ENCODE data around the gene DIAPH2. TPM values are rescaled to one million over a fixed set of nuclear protein-coding genes. Genes with fewer than 3 reads are reported as not detected.

The DIAPH2 gene
- total RNA-seq, 4 donors from 2014 or later = 39.5 to 61.0 (median 56.5) TPM

- in situ Hi-C loops (cut with MboI; ENCODE audit: low pct_ligation_motif_present in 1 of 4, low pct_unique_long_range_greater_than_20kb in 1 of 4, low sequenced_read_pairs in 3 of 4) = no loop called here
- TF ChIP-seq EP300 (IDR thresholded peaks at IDR 0.05; ENCODE audit: low read depth) (no peak), POLR2A (IDR thresholded peaks at IDR 0.05) (no peak), POLR2AphosphoS5 (IDR thresholded peaks at IDR 0.05) (no peak)
- TF ChIP-seq, protein P1, sequence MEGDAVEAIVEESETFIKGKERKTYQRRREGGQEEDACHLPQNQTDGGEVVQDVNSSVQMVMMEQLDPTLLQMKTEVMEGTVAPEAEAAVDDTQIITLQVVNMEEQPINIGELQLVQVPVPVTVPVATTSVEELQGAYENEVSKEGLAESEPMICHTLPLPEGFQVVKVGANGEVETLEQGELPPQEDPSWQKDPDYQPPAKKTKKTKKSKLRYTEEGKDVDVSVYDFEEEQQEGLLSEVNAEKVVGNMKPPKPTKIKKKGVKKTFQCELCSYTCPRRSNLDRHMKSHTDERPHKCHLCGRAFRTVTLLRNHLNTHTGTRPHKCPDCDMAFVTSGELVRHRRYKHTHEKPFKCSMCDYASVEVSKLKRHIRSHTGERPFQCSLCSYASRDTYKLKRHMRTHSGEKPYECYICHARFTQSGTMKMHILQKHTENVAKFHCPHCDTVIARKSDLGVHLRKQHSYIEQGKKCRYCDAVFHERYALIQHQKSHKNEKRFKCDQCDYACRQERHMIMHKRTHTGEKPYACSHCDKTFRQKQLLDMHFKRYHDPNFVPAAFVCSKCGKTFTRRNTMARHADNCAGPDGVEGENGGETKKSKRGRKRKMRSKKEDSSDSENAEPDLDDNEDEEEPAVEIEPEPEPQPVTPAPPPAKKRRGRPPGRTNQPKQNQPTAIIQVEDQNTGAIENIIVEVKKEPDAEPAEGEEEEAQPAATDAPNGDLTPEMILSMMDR (IDR thresholded peaks at IDR 0.05) = no peak
- no peak overlapping the region for H3K4me3 ChIP-seq
- DNase-seq = no peak
- H3K9me3 ChIP-seq = no peaks in the 10 kb centered on the region
- no peaks in the 10 kb centered on the region for H3K27me3 ChIP-seq
- intact Hi-C loops (cut with DNase I; ENCODE audit: low total_unique reads) = no loop called here
- 82% methylated on average over 5 of the region's 5 CpGs; no CpG with 5 or more reads in 1 of the 2 donors for WGBS, 2 donors (ENCODE audit: low coverage in 1 of 2)
- H3K27ac ChIP-seq = no peak overlapping the region
- H3K4me1 ChIP-seq = no peaks in the 10 kb centered on the region
- no peaks in the 10 kb centered on the region for H3K36me3 ChIP-seq
Observed at GRCh38 chrX:97238632-97239031, 554.0 kb downstream of the DIAPH2 start.

GRCh38 chrX:97252111-97252510, 567.5 kb downstream of the DIAPH2 start:
- no peak for DNase-seq
- Histone ChIP-seq H3K27ac (no peak overlapping the region), H3K4me3 (no peak overlapping the region), H3K27me3 (no peaks in the 10 kb centered on the region), H3K4me1 (no peaks in the 10 kb centered on the region), H3K36me3 (no peaks in the 10 kb centered on the region), H3K9me3 (no peaks in the 10 kb centered on the region)
- TF ChIP-seq, protein P1 (IDR thresholded peaks at IDR 0.05) = no peak
- TF ChIP-seq EP300 (IDR thresholded peaks at IDR 0.05; ENCODE audit: low read depth) (no peak), POLR2AphosphoS5 (IDR thresholded peaks at IDR 0.05) (no peak), POLR2A (IDR thresholded peaks at IDR 0.05) (no peak)
- 70 to 93% methylated on average over 2 to 3 of the region's 3 CpGs for WGBS, 2 donors (ENCODE audit: low coverage in 1 of 2)
- in situ Hi-C loops (cut with MboI; ENCODE audit: low pct_ligation_motif_present in 1 of 4, low pct_unique_long_range_greater_than_20kb in 1 of 4, low sequenced_read_pairs in 3 of 4) = no loop called here
- intact Hi-C loops (cut with DNase I; ENCODE audit: low total_unique reads) = no loop called here

DNA sequence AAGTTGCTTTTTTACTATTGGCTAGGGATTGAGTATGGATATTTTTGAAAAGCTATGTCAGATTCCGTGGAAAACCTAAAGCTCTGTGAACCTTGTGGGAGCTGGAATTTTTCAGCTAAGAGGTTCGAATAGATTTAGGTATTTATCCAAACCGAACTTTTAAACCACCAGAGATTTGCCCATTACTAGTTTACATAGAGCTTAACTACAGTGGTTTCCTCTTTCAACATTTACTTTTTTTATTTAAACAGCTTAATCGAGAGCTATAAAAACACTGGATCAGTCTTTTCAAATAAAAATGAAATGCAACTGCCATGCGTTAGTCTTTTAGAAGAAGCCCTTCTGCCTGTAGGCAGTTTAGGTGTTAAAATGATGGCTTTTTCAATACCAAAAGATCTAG, 576.0 kb downstream of the DIAPH2 start:
- TF ChIP-seq EP300 (IDR thresholded peaks at IDR 0.05; ENCODE audit: low read depth) = no peak
- TF ChIP-seq, protein P1 (IDR thresholded peaks at IDR 0.05) = no peak
- TF ChIP-seq POLR2AphosphoS5 (IDR thresholded peaks at IDR 0.05) = no peak
- TF ChIP-seq POLR2A (IDR thresholded peaks at IDR 0.05) = no peak
- no peak overlapping the region for H3K4me3 ChIP-seq
- H3K9me3 ChIP-seq = no peaks in the 10 kb centered on the region
- H3K27me3 ChIP-seq = no peaks in the 10 kb centered on the region
- DNase-seq = no peak
- intact Hi-C loops (cut with DNase I; ENCODE audit: low total_unique reads) (no loop called here), in situ Hi-C loops (cut with MboI; ENCODE audit: low pct_ligation_motif_present in 1 of 4, low pct_unique_long_range_greater_than_20kb in 1 of 4, low sequenced_read_pairs in 3 of 4) (no loop called here)
- no peaks in the 10 kb centered on the region for H3K4me1 ChIP-seq
- 42 to 51% methylated on average over 2 to 5 of the region's 5 CpGs for WGBS, 2 donors (ENCODE audit: low coverage in 1 of 2)
- no peaks in the 10 kb centered on the region for H3K36me3 ChIP-seq
- H3K27ac ChIP-seq = no peak overlapping the region

DNA sequence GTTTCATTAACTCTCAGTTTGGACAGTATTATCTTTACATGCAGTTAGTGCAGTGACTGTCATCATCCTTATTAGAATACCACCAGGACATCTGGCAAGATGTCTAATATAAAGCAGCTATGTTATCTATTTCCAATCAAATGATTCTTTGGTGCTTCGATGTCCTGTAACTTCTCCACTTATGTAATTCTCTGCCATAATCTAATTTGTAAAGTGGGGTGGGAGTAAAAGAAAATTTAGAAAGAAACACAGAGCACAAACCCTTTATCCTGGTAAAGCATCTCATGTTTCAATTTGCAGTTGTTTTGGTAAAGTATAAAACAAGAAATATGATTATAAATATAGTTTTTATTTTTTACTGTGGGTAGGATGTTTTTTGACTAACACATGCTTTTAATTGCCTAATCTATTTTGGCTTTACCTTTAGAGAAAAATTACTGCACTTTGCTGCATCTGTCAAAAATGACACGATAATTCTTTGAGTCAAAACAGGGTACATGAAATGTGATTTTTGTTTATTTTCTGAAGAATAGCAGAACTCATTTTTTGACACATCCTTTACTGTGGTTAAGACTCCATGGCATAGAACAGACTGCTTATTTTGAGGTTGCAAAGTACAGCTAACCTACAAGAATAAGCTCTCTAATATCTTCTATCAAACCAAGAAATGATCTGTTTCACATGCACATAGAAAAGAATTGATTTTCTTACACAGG, 581.9 kb downstream of the DIAPH2 start:
- Histone ChIP-seq H3K4me3 (no peak overlapping the region), H3K9me3 (no peaks in the 10 kb centered on the region), H3K36me3 (no peaks in the 10 kb centered on the region), H3K27ac (no peak overlapping the region), H3K4me1 (no peaks in the 10 kb centered on the region), H3K27me3 (no peaks in the 10 kb centered on the region)
- no peak for TF ChIP-seq POLR2A (IDR thresholded peaks at IDR 0.05)
- TF ChIP-seq POLR2AphosphoS5 (IDR thresholded peaks at IDR 0.05) = no peak
- TF ChIP-seq, protein P1 (IDR thresholded peaks at IDR 0.05) = no peak
- no peak for TF ChIP-seq EP300 (IDR thresholded peaks at IDR 0.05; ENCODE audit: low read depth)
- in situ Hi-C loops (cut with MboI; ENCODE audit: low pct_ligation_motif_present in 1 of 4, low pct_unique_long_range_greater_than_20kb in 1 of 4, low sequenced_read_pairs in 3 of 4) = no loop called here
- WGBS, 2 donors (ENCODE audit: low coverage in 1 of 2) = 83 to 100% methylated on average over 2 of the region's 2 CpGs
- DNase-seq = no peak
- intact Hi-C loops (cut with DNase I; ENCODE audit: low total_unique reads) = no loop called here
